DOHH2 (cell line): Measurements from ENCODE around the gene SEMA3A.

ENCODE experiments used
- H3F3A ChIP-seq: fragments of 200-600 bp; sonication (generic), shearing (Covaris generic); 2 replicates; pipeline ENCODE4 v1.6.0; 2016; ENCODE audit warnings: antibody characterized with exemption, mild to moderate bottlenecking; ENCODE audit not compliant: control insufficient read depth, insufficient read depth
- H3K27ac ChIP-seq: fragments of 200-600 bp; sonication (generic); 2 replicates; pipeline ENCODE4 v1.5.1; 2014; ENCODE audit warnings: low read depth, mild to moderate bottlenecking, low read length, moderate library complexity
- H3K27me3 ChIP-seq: fragments of 200-600 bp; sonication (generic); 2 replicates; pipeline ENCODE4 v1.6.1; 2014; ENCODE audit warnings: mild to moderate bottlenecking, low read length, mixed read lengths; ENCODE audit not compliant: control insufficient read depth
- H3K36me3 ChIP-seq: fragments of 200-600 bp; sonication (generic); 2 replicates; pipeline ENCODE4 v1.6.1; 2014; ENCODE audit warnings: mild to moderate bottlenecking, low read length, moderate library complexity, mixed read lengths; ENCODE audit not compliant: control insufficient read depth
- H3K4me1 ChIP-seq: fragments of 200-600 bp; sonication (generic); 2 replicates; pipeline ENCODE4 v1.6.1; 2014; ENCODE audit warnings: mild to moderate bottlenecking, low read length, mixed read lengths; ENCODE audit not compliant: control insufficient read depth
- H3K4me2 ChIP-seq: fragments of 200-600 bp; sonication (generic); 2 replicates; pipeline ENCODE4 v1.6.0; 2014; ENCODE audit warnings: mild to moderate bottlenecking, low read length, moderate library complexity
- H3K4me3 ChIP-seq: fragments of 200-600 bp; sonication (generic); 2 replicates; pipeline ENCODE4 v1.5.1; 2014; ENCODE audit warnings: mild to moderate bottlenecking, low read length, mixed read lengths
- H3K79me2 ChIP-seq: fragments of 200-600 bp; sonication (generic); 2 replicates; pipeline ENCODE4 v1.6.1; 2014; ENCODE audit warnings: mild to moderate bottlenecking, low read length, mixed read lengths; ENCODE audit not compliant: control insufficient read depth
- H3K9me2 ChIP-seq: fragments of 200-600 bp; sonication (generic); replicated peaks from 2 replicates; pipeline ENCODE4 v1.6.1; 2014; ENCODE audit warnings: mild to moderate bottlenecking, low read length, mixed read lengths; ENCODE audit not compliant: control insufficient read depth
- H3K9me3 ChIP-seq: fragments of 200-600 bp; sonication (generic); 2 replicates; pipeline ENCODE4 v1.6.1; 2014; ENCODE audit warnings: antibody characterized with exemption, low read length, mixed read lengths; ENCODE audit not compliant: control insufficient read depth, insufficient read depth
- H4K20me1 ChIP-seq: fragments of 200-600 bp; sonication (generic); 2 replicates; pipeline ENCODE4 v1.6.0; 2014; ENCODE audit warnings: low read depth, mild to moderate bottlenecking, antibody characterized with exemption, low read length, moderate library complexity; ENCODE audit not compliant: control insufficient read depth, insufficient read depth
- CTCF ChIP-seq: fragments of 200-600 bp; sonication (generic); IDR thresholded peaks from one replicate; pipeline ENCODE4 v1.5.1; 2014; ENCODE audit warnings: antibody characterized with exemption, mild to moderate bottlenecking, low read depth, low read length; ENCODE audit not compliant: poor library complexity, severe bottlenecking
- EZH2phosphoT487 ChIP-seq: fragments of 200-600 bp; sonication (generic); IDR thresholded peaks from 2 replicates; pipeline ENCODE4 v1.6.1; 2017; ENCODE audit warnings: borderline replicate concordance, mild to moderate bottlenecking, antibody characterized with exemption, low read length, moderate library complexity, mixed read lengths

SEMA3A gene

GRCh38 chr7:84204655-84205054 is 10.1 kb upstream of the SEMA3A start:
- H3K27me3 ChIP-seq: no peaks in the 10 kb centered on the region
- TF ChIP-seq EZH2phosphoT487 (no peak), CTCF (no peak)
- H3K27ac ChIP-seq: no peak overlapping the region

GRCh38 chr7:84202855-84203254 is 8.3 kb upstream of the SEMA3A start:
- Histone ChIP-seq H3K27ac (no peak overlapping the region), H3K27me3 (no peaks in the 10 kb centered on the region), H3K36me3 (no peaks in the 10 kb centered on the region), H3F3A (no peaks in the 10 kb centered on the region), H3K9me3 (no peaks in the 10 kb centered on the region), H3K79me2 (no peaks in the 10 kb centered on the region), H3K4me3 (no peak overlapping the region), H4K20me1 (no peaks in the 10 kb centered on the region), H3K4me1 (no peaks in the 10 kb centered on the region), H3K9me2 (no peaks in the 10 kb centered on the region), H3K4me2 (no peak overlapping the region)
- no peak for TF ChIP-seq EZH2phosphoT487
- no peak for TF ChIP-seq CTCF

More at GRCh38 chr7:84204655-84205054, 10.1 kb upstream of the SEMA3A start:
- no peak overlapping the region for H3K4me3 ChIP-seq
- H3K4me1 ChIP-seq: no peaks in the 10 kb centered on the region
- H3F3A ChIP-seq: no peaks in the 10 kb centered on the region
- H3K9me3 ChIP-seq: no peaks in the 10 kb centered on the region
- no peak overlapping the region for H3K4me2 ChIP-seq
- H3K9me2 ChIP-seq: no peaks in the 10 kb centered on the region
- no peaks in the 10 kb centered on the region for H4K20me1 ChIP-seq
- no peaks in the 10 kb centered on the region for H3K79me2 ChIP-seq
- no peaks in the 10 kb centered on the region for H3K36me3 ChIP-seq

GRCh38 chr7:84200859-84201258 is 6.3 kb upstream of the SEMA3A start:
- TF ChIP-seq EZH2phosphoT487 (no peak), CTCF (no peak)
- Histone ChIP-seq H3K27ac (no peak overlapping the region), H4K20me1 (no peaks in the 10 kb centered on the region), H3K4me2 (no peak overlapping the region), H3K9me3 (no peaks in the 10 kb centered on the region), H3K9me2 (no peaks in the 10 kb centered on the region), H3K79me2 (no peaks in the 10 kb centered on the region), H3F3A (no peaks in the 10 kb centered on the region), H3K36me3 (no peaks in the 10 kb centered on the region), H3K4me1 (no peaks in the 10 kb centered on the region), H3K27me3 (no peaks in the 10 kb centered on the region), H3K4me3 (no peak overlapping the region)

GRCh38 chr7:84199216-84199615 is 4.6 kb upstream of the SEMA3A start:
- H3K4me3 ChIP-seq: no peak overlapping the region
- no peak overlapping the region for H3K27ac ChIP-seq
- H3K4me1 ChIP-seq: no peaks in the 10 kb centered on the region
- TF ChIP-seq EZH2phosphoT487 (no peak), CTCF (no peak)
- H3K36me3 ChIP-seq: no peaks in the 10 kb centered on the region
- no peaks in the 10 kb centered on the region for H3K9me3 ChIP-seq
- no peaks in the 10 kb centered on the region for H3K9me2 ChIP-seq
- H4K20me1 ChIP-seq: no peaks in the 10 kb centered on the region
- H3K79me2 ChIP-seq: no peaks in the 10 kb centered on the region
- H3K27me3 ChIP-seq: no peaks in the 10 kb centered on the region
- H3K4me2 ChIP-seq: no peak overlapping the region
- no peaks in the 10 kb centered on the region for H3F3A ChIP-seq
